IMR-90 (cell line): ENCODE measurements around the gene CRIM1. TPM values are rescaled to one million over a fixed set of nuclear protein-coding genes. Genes with fewer than 3 reads are reported as not detected.

Experiments
- ATAC-seq: fragments of 200-7000 bp; cut with Tn5 transposase; 2 replicates; pipeline ENCODE4 v1.9.1; 2020; ENCODE audit warnings: low read depth, mild to moderate bottlenecking, moderate library complexity
- BruUV-seq: library from RNA; stranded (reverse); fragments of 400-500 nt; replicated peaks from 2 replicates; lab custom pipeline; 2021; lab: Mats Ljungman, UMichigan
- CTCF ChIA-PET: fragments of 300-600 bp; formaldehyde crosslinking; extraction: SDS; loops from one replicate; lab custom pipeline; 2021; ENCODE audit warnings: antibody characterized with exemption; lab: Yijun Ruan, JAX
- POLR2A ChIA-PET: fragments of 300-600 bp; sonication (Branson Sonifier 250); formaldehyde crosslinking; loops from one replicate; lab custom pipeline; 2022; ENCODE audit warnings: antibody characterized with exemption; ENCODE audit not compliant: unreplicated experiment; lab: Charles Lee
- DNase-seq: peaks from one replicate; pipeline ENCODE4 v3.0.0; 2013
- H2AFZ ChIP-seq: replicated peaks from 2 replicates; pipeline ENCODE3; 2013; ENCODE audit warnings: low read length, mild to moderate bottlenecking; ENCODE audit not compliant: poor library complexity
- H2AK5ac ChIP-seq: 2 replicates; pipeline ENCODE4 v1.6.1; 2013; ENCODE audit warnings: low read depth, low read length, inconsistent platforms
- H2AK9ac ChIP-seq: replicated peaks from 2 replicates; pipeline ENCODE3; 2013; ENCODE audit warnings: mild to moderate bottlenecking, low read depth, low read length, moderate library complexity; ENCODE audit not compliant: poor library complexity
- H2BK120ac ChIP-seq: 2 replicates; pipeline ENCODE4 v1.6.1; 2013; ENCODE audit warnings: low read depth, low read length, inconsistent platforms
- H2BK15ac ChIP-seq: 3 replicates; pipeline ENCODE4 v1.6.1; 2013; ENCODE audit warnings: low read depth, low read length, inconsistent platforms
- H2BK20ac ChIP-seq: 2 replicates; pipeline ENCODE4 v1.6.1; 2013; ENCODE audit warnings: low read depth, mild to moderate bottlenecking, inconsistent platforms, low read length, moderate library complexity
- H2BK5ac ChIP-seq: 2 replicates; pipeline ENCODE4 v1.6.1; 2013; ENCODE audit warnings: mild to moderate bottlenecking, low read depth, low read length, inconsistent platforms; ENCODE audit not compliant: poor library complexity, severe bottlenecking
- H3K14ac ChIP-seq: replicated peaks from 2 replicates; pipeline ENCODE4 v1.6.1; 2013; ENCODE audit warnings: low read depth, low read length, inconsistent platforms
- H3K18ac ChIP-seq: 2 replicates; pipeline ENCODE4 v1.6.1; 2013; ENCODE audit warnings: low read depth, low read length, control low read depth
- H3K23ac ChIP-seq: 2 replicates; pipeline ENCODE4 v1.6.1; 2013; ENCODE audit warnings: low read depth, low read length, inconsistent platforms
- H3K27ac ChIP-seq: 2 replicates; pipeline ENCODE4 v1.5.1; 2013; ENCODE audit warnings: mild to moderate bottlenecking, control low read depth, low read length; ENCODE audit not compliant: insufficient read depth
- H3K27me3 ChIP-seq: 2 replicates; pipeline ENCODE4 v1.6.1; 2013; ENCODE audit warnings: low read length; ENCODE audit not compliant: control insufficient read depth, insufficient read depth
- H3K36me3 ChIP-seq: 2 replicates; pipeline ENCODE4 v1.6.1; 2013; ENCODE audit warnings: low read length, mixed read lengths; ENCODE audit not compliant: control insufficient read depth, insufficient read depth
- H3K4ac ChIP-seq: 2 replicates; pipeline ENCODE4 v1.6.1; 2013; ENCODE audit warnings: low read depth, low read length, inconsistent platforms
- H3K4me1 ChIP-seq: 2 replicates; pipeline ENCODE4 v1.6.1; 2013; ENCODE audit warnings: low read length, mixed read lengths; ENCODE audit not compliant: control insufficient read depth, insufficient read depth
- H3K4me2 ChIP-seq: 2 replicates; pipeline ENCODE4 v1.6.1; 2013; ENCODE audit warnings: low read depth, mild to moderate bottlenecking, control low read depth, low read length, moderate library complexity
- H3K4me3 ChIP-seq: 2 replicates; pipeline ENCODE4 v1.5.1; 2013; ENCODE audit warnings: low read depth, mild to moderate bottlenecking, control low read depth, low read length, moderate library complexity; ENCODE audit not compliant: insufficient read depth
- H3K56ac ChIP-seq: 2 replicates; pipeline ENCODE4 v1.6.1; 2013; ENCODE audit warnings: low read length, inconsistent platforms; ENCODE audit not compliant: insufficient read depth; ENCODE audit errors: extremely low read depth
- H3K79me1 ChIP-seq, 2 experiments: 2 replicates each; pipeline ENCODE4 v1.6.1; 2013; ENCODE audit warnings: low read length in 2 of 2, inconsistent platforms in 1 of 2, low read depth in 1 of 2
- H3K9ac ChIP-seq: 2 replicates; pipeline ENCODE4 v1.6.1; 2013; ENCODE audit warnings: low read depth, low read length, control low read depth
- H3K9me1 ChIP-seq: 2 replicates; pipeline ENCODE4 v1.6.1; 2013; ENCODE audit warnings: low read length, inconsistent platforms; ENCODE audit not compliant: insufficient read depth
- H3K9me3 ChIP-seq: 2 replicates; pipeline ENCODE4 v1.6.1; 2013; ENCODE audit warnings: low read length; ENCODE audit not compliant: control insufficient read depth, insufficient read depth
- H4K20me1 ChIP-seq: 2 replicates; pipeline ENCODE4 v1.6.1; 2013; ENCODE audit warnings: low read length, inconsistent platforms; ENCODE audit not compliant: insufficient read depth
- H4K5ac ChIP-seq: 2 replicates; pipeline ENCODE4 v1.6.1; 2013; ENCODE audit warnings: mild to moderate bottlenecking, low read depth, low read length, control low read depth
- H4K8ac ChIP-seq, 2 experiments: 2 replicates each; pipeline ENCODE4 v1.6.1; 2013; ENCODE audit warnings: low read depth in 2 of 2, low read length in 2 of 2, control low read depth in 1 of 2, inconsistent platforms in 1 of 2
- H4K91ac ChIP-seq: 2 replicates; pipeline ENCODE4 v1.6.1; 2013; ENCODE audit warnings: low read depth, low read length, inconsistent platforms; ENCODE audit not compliant: insufficient read depth
- BHLHE40 ChIP-seq: fragments of 150-350 bp; IDR thresholded peaks from 2 replicates; pipeline ENCODE4 v1.6.1; 2016; ENCODE audit warnings: mild to moderate bottlenecking, low read depth, low read length
- CHD1 ChIP-seq: IDR thresholded peaks from 2 replicates; pipeline ENCODE4 v1.6.1; 2012; ENCODE audit warnings: low read depth, low read length, improper control_type of control experiment
- FOS ChIP-seq: fragments of 150-350 bp; IDR thresholded peaks from 2 replicates; pipeline ENCODE4 v1.6.1; 2016; ENCODE audit warnings: low read depth, low read length
- MAFK ChIP-seq: IDR thresholded peaks from 2 replicates; pipeline ENCODE4 v1.6.1; 2012; ENCODE audit warnings: low read depth, low read length, improper control_type of control experiment
- MXI1 ChIP-seq: IDR thresholded peaks from 2 replicates; pipeline ENCODE4 v1.6.1; 2012; ENCODE audit warnings: low read depth, mild to moderate bottlenecking, low read length, moderate library complexity, borderline replicate concordance
- NFE2L2 ChIP-seq: fragments of 150-350 bp; IDR thresholded peaks from 2 replicates; pipeline ENCODE4 v1.6.1; 2016; ENCODE audit warnings: low read depth, mild to moderate bottlenecking, low read length
- RCOR1 ChIP-seq: IDR thresholded peaks from 2 replicates; pipeline ENCODE4 v1.6.1; 2012; ENCODE audit warnings: mild to moderate bottlenecking, low read length, improper control_type of control experiment; ENCODE audit not compliant: insufficient replicate concordance
- RFX5 ChIP-seq: IDR thresholded peaks from 2 replicates; pipeline ENCODE4 v1.8.0; 2012; ENCODE audit warnings: low read depth, mild to moderate bottlenecking, low read length, moderate library complexity
- SMC3 ChIP-seq: fragments of 150-350 bp; IDR thresholded peaks from 2 replicates; pipeline ENCODE4 v1.6.1; 2016; ENCODE audit warnings: low read depth, mild to moderate bottlenecking, antibody characterized with exemption, low read length, moderate library complexity
- WGBS, 2 experiments: methylation state at CpG; one replicate each; pipeline versions ENCODE4 v1.1.5 to v1.1.7; 2013; ENCODE audit warnings: missing lambda C conversion rate in 2 of 2; ENCODE audit not compliant: insufficient read length in 1 of 2; ENCODE audit errors: extremely low coverage in 2 of 2; 5-methylcytosine and 5-hydroxymethylcytosine counted together
- dilution Hi-C: fragments of 300-500 bp; cut with HindIII; formaldehyde crosslinking; loops from one replicate; pipeline ENCODE4 v1.14.3; 2018; ENCODE audit warnings: low sequenced_read_pairs; ENCODE audit not compliant: unreplicated experiment
- in situ Hi-C: fragments of 300-500 bp; cut with MboI; formaldehyde crosslinking; loops from 3 replicates; pipeline ENCODE4 v1.14.3; 2019; ENCODE audit warnings: low sequenced_read_pairs, inconsistent platforms, mixed read lengths
- intact Hi-C: fragments of 100-400 bp; cut with micrococcal nuclease; formaldehyde crosslinking; loops from 2 replicates; pipeline ENCODE4 v1.10.0; 2022
- polyA plus RNA-seq, 3 experiments: library from polyadenylated mRNA; depleted of rRNA; stranded (reverse); fragments of >200 nt; gene quantifications; 2 replicates each; pipeline ENCODE4 v1.2.3, GENCODE V29; 2012; ENCODE audit warnings: low replicate concordance in 1 of 3
- total RNA-seq: library from RNA; depleted of rRNA; stranded (reverse); fragments of >200 nt; gene quantifications from 2 replicates; pipeline ENCODE4 v1.2.3, GENCODE V29; 2012
- TF ChIP-seq, protein P1 (sequence below): conservative IDR thresholded peaks from 2 replicates; pipeline ENCODE4 v1.5.1; 2012; ENCODE audit warnings: mild to moderate bottlenecking, low read depth, low read length, improper control_type of control experiment
- TF ChIP-seq, protein P2 (sequence below): fragments of 150-350 bp; IDR thresholded peaks from 2 replicates; pipeline ENCODE4 v1.6.1; 2017; ENCODE audit warnings: mild to moderate bottlenecking, antibody characterized with exemption, low read length, low read depth

Gene CRIM1
- total and polyA plus RNA-seq, 2 of the 4 experiments (the other 2 are of a cell fraction): 285 to 490 TPM

DNA sequence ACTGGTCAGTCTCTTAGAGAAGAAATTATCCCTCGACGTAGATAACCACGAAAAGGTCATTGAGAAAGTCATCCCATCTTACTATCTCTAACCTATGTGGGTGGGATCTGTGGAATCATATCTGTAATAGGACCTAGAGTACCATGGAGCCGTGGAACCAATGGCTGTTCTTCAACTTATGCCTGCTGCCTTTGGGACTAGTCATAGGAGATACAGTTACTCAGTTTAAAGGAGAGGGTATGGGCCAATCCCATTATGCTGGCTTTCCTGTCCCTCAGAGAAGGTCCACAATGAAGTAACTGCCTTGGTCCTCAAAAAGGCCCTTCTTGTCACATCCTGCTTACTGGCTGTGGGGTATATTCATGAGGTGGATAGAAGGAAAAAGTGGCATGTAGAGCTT, 164.9 kb downstream of the CRIM1 start:
- Histone ChIP-seq H3K27me3 (no peaks in the 10 kb centered on the region), H3K4me3 (no peak overlapping the region), H4K8ac (peak overlapping the region in 1 of 2 experiments; percentile 24; a peak in 1 of 4 replicates), H2BK20ac (no peak overlapping the region), H3K9me1 (peaks cover 17% of the 10 kb centered on the region), H3K4ac (no peak overlapping the region), H3K79me1 (peaks cover 41 to 73% of the 10 kb centered on the region in 2 experiments; a peak in 3 of 4 replicates), H3K4me1 (peaks cover 3% of the 10 kb centered on the region; the same call in 1 of the 2 replicates), H3K9me3 (no peaks in the 10 kb centered on the region), H2BK5ac (peak overlapping the region; percentile 24), H2AK9ac (no peak overlapping the region), H4K5ac (no peak overlapping the region), H3K9ac (no peak overlapping the region), H3K4me2 (no peak overlapping the region), H3K36me3 (peaks cover 50% of the 10 kb centered on the region), H3K18ac (no peak overlapping the region), H2BK120ac (no peak overlapping the region), H2AK5ac (no peak overlapping the region), H4K91ac (no peak overlapping the region), H2AFZ (no peak overlapping the region), H2BK15ac (no peak overlapping the region), H3K56ac (no peak overlapping the region), H3K14ac (no peak overlapping the region), H3K23ac (no peak overlapping the region), H4K20me1 (no peaks in the 10 kb centered on the region), H3K27ac (no peak overlapping the region)
- DNase-seq (no peak), ATAC-seq (no peak)
- intact Hi-C loops: no loop called here
- TF ChIP-seq, protein P1, sequence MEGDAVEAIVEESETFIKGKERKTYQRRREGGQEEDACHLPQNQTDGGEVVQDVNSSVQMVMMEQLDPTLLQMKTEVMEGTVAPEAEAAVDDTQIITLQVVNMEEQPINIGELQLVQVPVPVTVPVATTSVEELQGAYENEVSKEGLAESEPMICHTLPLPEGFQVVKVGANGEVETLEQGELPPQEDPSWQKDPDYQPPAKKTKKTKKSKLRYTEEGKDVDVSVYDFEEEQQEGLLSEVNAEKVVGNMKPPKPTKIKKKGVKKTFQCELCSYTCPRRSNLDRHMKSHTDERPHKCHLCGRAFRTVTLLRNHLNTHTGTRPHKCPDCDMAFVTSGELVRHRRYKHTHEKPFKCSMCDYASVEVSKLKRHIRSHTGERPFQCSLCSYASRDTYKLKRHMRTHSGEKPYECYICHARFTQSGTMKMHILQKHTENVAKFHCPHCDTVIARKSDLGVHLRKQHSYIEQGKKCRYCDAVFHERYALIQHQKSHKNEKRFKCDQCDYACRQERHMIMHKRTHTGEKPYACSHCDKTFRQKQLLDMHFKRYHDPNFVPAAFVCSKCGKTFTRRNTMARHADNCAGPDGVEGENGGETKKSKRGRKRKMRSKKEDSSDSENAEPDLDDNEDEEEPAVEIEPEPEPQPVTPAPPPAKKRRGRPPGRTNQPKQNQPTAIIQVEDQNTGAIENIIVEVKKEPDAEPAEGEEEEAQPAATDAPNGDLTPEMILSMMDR: no peak
- no peak for TF ChIP-seq BHLHE40
- TF ChIP-seq FOS: no peak
- no peak for TF ChIP-seq RCOR1
- TF ChIP-seq MAFK: no peak
- TF ChIP-seq CHD1: no peak
- no peak for TF ChIP-seq SMC3
- no peak for TF ChIP-seq NFE2L2
- TF ChIP-seq, protein P2, sequence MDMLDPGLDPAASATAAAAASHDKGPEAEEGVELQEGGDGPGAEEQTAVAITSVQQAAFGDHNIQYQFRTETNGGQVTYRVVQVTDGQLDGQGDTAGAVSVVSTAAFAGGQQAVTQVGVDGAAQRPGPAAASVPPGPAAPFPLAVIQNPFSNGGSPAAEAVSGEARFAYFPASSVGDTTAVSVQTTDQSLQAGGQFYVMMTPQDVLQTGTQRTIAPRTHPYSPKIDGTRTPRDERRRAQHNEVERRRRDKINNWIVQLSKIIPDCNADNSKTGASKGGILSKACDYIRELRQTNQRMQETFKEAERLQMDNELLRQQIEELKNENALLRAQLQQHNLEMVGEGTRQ: no peak
- TF ChIP-seq RFX5: no peak
- no peak for TF ChIP-seq MXI1
- no CpG with 5 or more reads among the region's 4 CpGs for WGBS, 2 experiments
- in situ Hi-C loops: loop anchor here (10.0 kb wide), 1 partner anchor 154 kb away; no protein-coding TSS in a partner anchor
- ChIA-PET CTCF (interaction anchor here (1.0 kb wide), 1 partner anchor 144 kb away, joined by 6 read pairs; no protein-coding TSS in a partner anchor), POLR2A (no interaction called here)
- no TSS peak for BruUV-seq
- dilution Hi-C loops: no loop called here
